NCI-H1436 treated with DMSO at 0.1 percent for 48 hours (cell line): ENCODE data around the gene DRC1.
"Not testable (repeated sequence)": the region's sequence is repeated elsewhere in the genome, so short reads cannot be mapped to it uniquely, and the experiment has no call there.

ENCODE experiments used
- DNase-seq: peaks from one replicate; lab custom pipeline; 2025; lab: John Stamatoyannopoulos, UW

The DRC1 gene

DNA sequence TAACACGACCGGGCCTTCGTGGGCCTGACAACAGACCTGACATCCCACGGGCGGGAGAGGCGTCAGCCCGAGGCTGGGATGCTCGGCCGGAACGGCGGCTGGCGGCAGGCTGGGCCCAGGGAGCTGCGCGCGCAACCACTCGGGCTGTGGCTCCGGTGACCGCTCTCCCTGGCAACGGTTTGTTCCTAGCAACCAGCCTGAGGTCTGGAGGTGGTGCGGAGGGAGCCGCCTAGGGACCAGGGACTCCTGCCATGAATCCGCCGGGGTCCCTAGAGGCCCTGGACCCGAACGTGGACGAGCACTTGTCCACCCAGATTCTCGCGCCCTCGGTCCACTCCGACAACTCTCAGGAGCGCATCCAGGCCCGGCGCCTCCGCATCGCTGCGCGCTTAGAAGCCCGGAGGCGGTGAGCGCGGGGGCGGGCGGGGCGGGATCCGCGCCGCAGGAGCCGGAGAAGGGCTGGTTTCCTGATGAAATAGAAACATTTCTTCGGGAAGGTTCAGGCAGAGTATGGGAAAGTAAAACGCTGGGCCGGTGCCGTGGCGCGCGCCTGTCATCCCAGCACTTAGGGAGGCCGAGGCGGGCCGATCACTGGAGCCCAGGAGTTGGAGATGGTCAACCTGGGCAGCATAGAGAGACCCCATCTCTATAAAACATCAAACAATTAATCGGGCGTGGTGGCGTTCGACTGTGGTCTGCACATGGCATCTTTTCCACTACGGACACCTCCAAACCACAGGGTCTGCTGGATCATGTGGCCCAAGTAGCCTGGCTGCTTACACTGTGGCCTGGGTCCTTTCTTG is at the start of gene DRC1:
DRC1 (plus strand) TSS at position 182 of the 803 bp plus-strand sequence; CDS start at position 252, 70 bp downstream.
- DNase-seq: peak; percentile 12

GRCh38 chr2:26352892-26353291 is 48.8 kb upstream of the DRC1 start:
- DNase-seq: no peak

DNA sequence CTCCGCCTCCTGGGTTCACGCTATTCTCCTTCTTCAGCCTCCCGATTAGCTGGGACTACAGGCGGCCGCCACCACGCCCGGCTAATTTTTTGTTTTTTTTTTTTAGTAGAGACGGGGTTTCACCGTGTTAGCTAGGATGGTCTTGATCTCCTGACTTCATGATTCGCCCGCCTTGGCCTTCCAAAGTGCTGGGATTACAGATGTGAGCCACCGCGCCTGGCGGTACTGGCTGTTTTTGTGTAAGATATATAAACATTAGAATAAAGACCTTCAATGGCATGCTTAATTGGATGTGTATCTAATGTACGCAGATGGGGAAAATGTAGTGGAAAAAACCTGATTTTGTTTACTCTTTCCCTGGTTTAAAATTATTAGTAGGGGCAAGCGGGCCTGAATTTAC is 47.3 kb upstream of the DRC1 start:
- DNase-seq: not testable (repeated sequence)

GRCh38 chr2:26355038-26355995 is 46.4 kb upstream of the DRC1 start:
- no peak for DNase-seq

GRCh38 chr2:26356111-26356510 is 45.6 kb upstream of the DRC1 start:
- DNase-seq: no peak

- DNase-seq: no peak
Observed at GRCh38 chr2:26356771-26357170, 44.9 kb upstream of the DRC1 start.

DNA sequence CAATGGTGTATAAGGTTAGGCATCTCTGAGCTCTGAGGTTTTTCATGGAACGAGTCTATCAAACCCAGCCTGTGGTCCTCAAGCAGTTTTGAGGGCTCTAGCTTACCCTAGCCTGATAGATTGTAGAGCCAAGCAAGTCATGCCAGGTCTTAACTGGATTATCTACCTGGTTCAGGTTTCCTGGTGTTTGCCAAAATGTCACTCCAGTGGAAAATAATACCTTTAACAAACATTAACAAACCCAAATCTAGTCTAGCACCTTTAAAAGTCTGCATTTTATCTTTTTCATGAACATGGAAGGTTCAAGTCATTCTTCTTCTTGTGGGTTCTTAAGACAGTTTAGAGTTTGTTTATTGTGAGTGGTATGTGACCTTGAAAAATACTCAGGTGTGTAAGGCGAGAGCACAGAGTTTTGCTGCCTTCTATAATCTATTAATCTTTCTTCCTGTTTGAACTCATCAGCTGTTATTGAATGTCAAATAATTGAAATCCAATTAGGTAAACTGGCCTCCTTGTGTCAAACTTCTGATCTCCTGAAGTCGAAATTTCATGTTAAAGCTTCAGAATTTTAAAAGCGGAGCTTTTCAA is 41.7 kb upstream of the DRC1 start:
- no peak for DNase-seq

DNA sequence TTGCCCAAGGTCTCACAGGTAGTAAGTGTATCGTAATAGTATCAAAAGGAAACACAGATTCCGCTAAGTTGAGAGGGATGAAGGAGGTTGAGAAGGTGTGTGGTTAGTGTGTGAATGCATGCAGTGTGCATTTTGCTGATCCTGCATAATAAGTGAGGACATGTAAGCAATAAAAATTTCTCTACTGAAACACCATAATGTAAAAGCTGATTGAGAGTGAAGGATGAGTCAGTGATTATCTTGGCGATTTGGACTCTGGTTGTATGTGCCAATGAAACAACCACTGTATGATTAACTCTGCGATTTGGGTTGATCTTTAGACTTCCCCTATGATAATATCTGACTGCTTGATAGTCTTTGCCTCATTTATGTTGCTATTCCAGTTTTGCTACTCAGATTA is 38.4 kb upstream of the DRC1 start:
- no peak for DNase-seq

- DNase-seq: no peak
Observed at GRCh38 chr2:26363958-26364357, 37.8 kb upstream of the DRC1 start.

DNA sequence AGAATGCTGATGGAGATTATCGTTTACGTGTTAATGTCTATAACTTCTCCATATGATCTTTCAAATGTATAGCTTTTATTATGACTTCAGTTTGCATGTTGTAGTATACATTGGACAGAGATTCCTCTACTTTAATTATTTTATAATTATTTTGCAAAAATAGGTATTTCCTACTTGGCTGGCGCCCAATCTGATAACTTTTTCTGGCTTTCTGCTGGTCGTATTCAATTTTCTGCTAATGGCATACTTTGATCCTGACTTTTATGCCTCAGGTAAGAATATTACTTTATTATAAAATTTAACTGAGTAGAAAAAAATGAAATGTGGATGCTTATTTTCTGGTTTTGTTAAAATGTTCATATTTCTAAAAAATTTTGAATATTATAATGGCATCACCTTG is 37.1 kb upstream of the DRC1 start:
- no peak for DNase-seq

DNA sequence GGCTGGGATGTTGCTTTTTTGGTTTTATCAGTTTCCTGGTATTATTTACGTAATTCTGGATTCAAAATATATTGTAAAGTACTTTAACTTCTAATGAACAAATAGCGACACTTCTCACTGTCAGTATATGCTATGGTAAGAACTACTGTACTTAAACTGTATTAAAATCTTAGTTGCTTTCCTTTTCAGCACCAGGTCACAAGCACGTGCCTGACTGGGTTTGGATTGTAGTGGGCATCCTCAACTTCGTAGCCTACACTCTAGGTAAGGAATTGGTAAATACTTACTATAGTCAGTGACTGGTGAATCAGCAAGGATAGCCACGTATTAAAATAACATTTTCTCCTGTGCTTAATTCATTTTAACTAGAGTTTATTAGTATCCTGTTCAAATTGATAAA is 34.8 kb upstream of the DRC1 start:
- no peak for DNase-seq

GRCh38 chr2:26369664-26370063 is 32.1 kb upstream of the DRC1 start:
- not testable (repeated sequence) for DNase-seq

DNA sequence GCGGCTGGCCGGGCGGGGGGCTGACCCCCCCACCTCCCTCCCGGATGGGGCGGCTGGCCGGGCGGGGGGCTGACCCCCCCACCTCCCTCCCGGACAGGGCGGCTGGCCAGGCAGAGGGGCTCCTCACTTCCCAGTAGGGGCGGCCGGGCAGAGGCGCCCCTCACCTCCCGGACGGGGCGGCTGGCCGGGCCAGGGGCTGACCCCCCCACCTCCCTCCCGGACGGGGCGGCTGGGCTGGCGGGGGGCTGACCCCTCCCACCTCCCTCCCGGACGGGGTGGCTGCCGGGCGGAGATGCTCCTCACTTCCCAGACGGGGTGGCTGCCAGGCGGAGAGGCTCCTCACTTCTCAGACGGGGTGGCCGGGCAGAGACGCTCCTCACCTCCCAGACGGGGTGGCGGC is 30.8 kb upstream of the DRC1 start:
- DNase-seq: not testable (repeated sequence)

DNA sequence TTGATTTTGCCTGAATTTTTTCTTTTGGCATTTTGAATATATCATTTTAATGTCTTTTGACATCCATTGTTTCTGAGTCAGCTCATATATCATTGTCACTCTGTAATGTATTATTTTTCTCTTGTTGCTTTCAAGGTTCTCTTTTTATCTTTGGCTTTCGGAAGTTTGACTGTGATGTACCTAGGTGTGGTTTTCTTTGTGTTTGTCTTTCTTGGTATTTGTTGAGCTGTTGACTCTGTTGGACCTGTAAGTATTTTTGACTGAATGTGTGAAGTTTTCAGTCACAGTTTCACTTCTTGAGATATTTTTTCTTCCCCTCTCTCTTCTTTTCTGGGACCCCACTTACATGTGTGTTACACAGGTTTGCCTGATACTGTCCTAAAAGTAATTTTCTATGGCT is 24.9 kb upstream of the DRC1 start:
- no peak for DNase-seq

- DNase-seq: no peak
Observed at GRCh38 chr2:26380281-26380680, 21.4 kb upstream of the DRC1 start.

- no peak for DNase-seq
Observed at GRCh38 chr2:26382564-26382963, 19.2 kb upstream of the DRC1 start.

GRCh38 chr2:26384183-26384582 is 17.5 kb upstream of the DRC1 start:
- no peak for DNase-seq

DNA sequence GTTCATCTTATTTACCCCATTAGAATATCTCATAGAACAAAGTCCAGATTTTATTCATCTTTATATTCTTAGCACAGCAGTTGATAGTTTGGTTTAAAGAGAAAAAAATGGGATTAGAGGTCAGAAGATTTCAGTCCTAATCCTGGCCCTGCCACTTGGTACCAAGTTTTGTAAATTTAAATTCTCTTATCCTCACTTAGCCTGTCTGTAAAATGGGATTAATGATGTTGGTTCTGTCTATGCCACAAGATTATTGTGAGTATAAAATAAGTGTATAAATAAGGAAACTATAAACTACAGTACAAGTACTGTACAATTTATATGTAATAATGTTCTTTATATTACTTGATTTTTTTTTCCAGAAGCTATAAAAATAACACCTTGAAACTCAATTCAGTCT is 17.1 kb upstream of the DRC1 start:
- DNase-seq: no peak

DNA sequence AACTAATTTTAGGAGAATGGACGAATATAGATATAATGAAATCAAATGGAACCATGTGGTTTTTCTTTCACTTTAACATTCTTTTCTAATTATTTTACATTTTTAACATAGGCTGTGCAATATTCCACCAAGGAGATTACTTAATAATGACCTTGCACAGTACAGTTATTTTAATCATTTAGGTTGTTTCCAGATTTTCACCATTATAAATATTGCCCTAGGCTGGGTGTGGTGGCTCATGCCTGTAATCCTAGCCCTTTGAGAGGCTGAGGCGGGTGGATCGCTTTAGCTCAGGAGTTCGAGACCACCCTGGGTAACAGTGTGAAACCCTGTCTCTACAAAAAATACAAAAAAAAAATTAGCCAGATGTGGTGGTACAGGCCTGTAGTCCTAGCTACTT is 14.5 kb upstream of the DRC1 start:
- no peak for DNase-seq

GRCh38 chr2:26394694-26395093 is 7.0 kb upstream of the DRC1 start:
- DNase-seq: no peak

DNA sequence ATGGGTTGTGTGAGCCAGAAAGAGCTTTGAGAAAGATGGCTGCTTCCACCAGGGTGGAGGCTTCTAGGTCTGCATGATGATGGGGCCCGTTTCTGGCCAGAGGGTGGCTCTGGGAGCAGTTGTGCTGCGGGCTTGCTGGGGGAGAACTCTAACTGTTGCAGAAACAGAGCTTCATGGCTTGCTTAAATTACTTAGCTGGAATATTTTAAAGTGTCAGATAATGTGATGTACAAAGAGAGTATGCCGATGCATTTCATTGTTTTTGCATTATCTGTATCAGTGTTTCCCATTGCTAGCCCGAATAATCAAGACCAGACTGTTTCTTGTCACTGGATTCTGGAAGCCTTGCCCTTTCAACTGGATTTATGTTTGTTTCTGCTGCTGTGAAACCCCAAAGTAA is 6.3 kb upstream of the DRC1 start:
- no peak for DNase-seq

DNA sequence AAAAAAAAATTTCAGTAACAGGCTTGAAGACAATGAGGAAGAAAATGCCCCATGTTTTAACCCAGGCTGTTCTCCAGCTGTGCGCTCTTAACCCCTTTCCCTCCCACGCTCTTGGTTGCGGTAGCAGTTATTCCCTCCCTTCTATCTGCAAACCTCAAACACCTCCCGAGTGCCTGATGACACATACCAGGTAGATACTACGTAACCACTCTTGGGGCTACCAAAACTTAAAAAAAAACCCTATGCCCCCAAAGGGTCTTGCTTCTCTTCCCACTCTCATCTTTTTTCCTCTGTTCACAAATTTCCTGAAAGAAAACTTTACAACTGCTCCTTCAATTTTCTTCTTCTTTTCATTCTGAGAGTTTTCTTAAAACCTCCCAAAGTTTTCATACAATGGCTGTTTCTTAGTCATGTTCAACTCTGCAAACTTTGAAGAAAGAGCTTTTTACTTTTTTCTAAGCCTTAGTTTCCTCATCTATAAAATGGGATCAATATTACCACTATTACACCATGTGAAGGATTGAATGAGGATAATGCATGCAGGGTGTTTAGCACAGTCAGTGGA is 4.9 kb upstream of the DRC1 start:
- DNase-seq: no peak
